Chondrocyte (in vitro differentiated cells): ENCODE measurements around the gene USP6NL. TPM values are rescaled to one million over a fixed set of nuclear protein-coding genes. Genes with fewer than 3 reads are reported as not detected.
A peak's percentile ranks its signal among the peaks of the same experiment; 100 is the strongest.

ENCODE experiments used
- DNase-seq: peaks from one replicate; pipeline ENCODE4 v3.0.0; 2021; ENCODE audit warnings: mixed read lengths, low spot score
- H3K27ac Mint-ChIP-seq: one replicate; pipeline ENCODE4 v1.8.0; 2021; ENCODE audit warnings: mild to moderate bottlenecking, moderate library complexity, mixed read lengths; ENCODE audit not compliant: unreplicated experiment
- H3K27me3 Mint-ChIP-seq: 2 replicates; pipeline ENCODE4 v1.8.0; 2021; ENCODE audit warnings: low read depth, mixed read lengths
- H3K36me3 Mint-ChIP-seq: 2 replicates; pipeline ENCODE4 v1.8.0; 2021; ENCODE audit warnings: low read depth, mixed read lengths
- H3K4me1 Mint-ChIP-seq: 2 replicates; pipeline ENCODE4 v1.8.0; 2021; ENCODE audit warnings: low read depth, mild to moderate bottlenecking, mixed read lengths
- H3K4me3 Mint-ChIP-seq: one replicate; pipeline ENCODE4 v1.8.0; 2021; ENCODE audit warnings: mild to moderate bottlenecking, moderate library complexity, mixed read lengths; ENCODE audit not compliant: unreplicated experiment
- H3K9me3 Mint-ChIP-seq: 2 replicates; pipeline ENCODE4 v1.8.0; 2021; ENCODE audit warnings: low read depth, mixed read lengths
- total RNA-seq: library from RNA; stranded (reverse); gene quantifications from 3 replicates; pipeline ENCODE4 v1.2.1, GENCODE V29; 2021
- TF ChIP-seq, protein P1 (sequence below): fragments of 200-600 bp; sonication (generic); IDR thresholded peaks from 2 replicates; pipeline ENCODE4 v1.5.0; 2021; ENCODE audit warnings: antibody characterized with exemption, mild to moderate bottlenecking, moderate library complexity

The USP6NL gene
- total RNA-seq, 1 donor from 2014 or later: 12.3 TPM

DNA sequence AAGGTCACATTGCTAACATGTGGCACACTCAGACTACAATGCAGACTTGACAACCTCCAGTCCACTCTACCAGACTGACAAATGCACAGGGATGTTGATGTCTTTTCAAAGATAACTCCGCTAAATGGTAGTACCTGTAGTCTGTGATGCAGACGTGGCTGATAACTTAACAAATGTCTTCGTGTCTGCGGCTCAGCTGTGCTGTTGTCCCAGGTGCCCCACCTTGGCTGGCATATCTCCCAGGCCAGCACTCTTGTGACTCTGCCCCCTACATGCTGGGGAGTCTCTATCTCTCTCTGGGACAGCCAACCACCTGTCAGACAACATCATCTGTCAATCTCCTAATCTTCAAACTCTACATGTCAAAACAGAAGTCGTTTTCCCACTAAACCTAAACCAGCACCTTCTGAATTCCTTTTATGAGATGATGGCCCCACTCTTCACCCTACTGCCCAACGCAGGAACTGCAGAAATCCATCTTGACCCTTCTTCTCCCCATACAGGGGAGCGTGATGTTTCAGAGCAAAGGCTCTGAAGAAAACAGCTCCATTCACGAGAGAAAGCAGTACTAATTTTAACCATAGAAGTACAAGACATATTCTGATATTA is 156.4 kb downstream of the USP6NL start:
- Mint-ChIP-seq H3K27ac (no peak overlapping the region), H3K27me3 (peaks cover 2% of the 10 kb centered on the region), H3K4me3 (no peak overlapping the region), H3K36me3 (peaks cover 8% of the 10 kb centered on the region), H3K9me3 (no peaks in the 10 kb centered on the region), H3K4me1 (no peaks in the 10 kb centered on the region)
- TF ChIP-seq, protein P1, sequence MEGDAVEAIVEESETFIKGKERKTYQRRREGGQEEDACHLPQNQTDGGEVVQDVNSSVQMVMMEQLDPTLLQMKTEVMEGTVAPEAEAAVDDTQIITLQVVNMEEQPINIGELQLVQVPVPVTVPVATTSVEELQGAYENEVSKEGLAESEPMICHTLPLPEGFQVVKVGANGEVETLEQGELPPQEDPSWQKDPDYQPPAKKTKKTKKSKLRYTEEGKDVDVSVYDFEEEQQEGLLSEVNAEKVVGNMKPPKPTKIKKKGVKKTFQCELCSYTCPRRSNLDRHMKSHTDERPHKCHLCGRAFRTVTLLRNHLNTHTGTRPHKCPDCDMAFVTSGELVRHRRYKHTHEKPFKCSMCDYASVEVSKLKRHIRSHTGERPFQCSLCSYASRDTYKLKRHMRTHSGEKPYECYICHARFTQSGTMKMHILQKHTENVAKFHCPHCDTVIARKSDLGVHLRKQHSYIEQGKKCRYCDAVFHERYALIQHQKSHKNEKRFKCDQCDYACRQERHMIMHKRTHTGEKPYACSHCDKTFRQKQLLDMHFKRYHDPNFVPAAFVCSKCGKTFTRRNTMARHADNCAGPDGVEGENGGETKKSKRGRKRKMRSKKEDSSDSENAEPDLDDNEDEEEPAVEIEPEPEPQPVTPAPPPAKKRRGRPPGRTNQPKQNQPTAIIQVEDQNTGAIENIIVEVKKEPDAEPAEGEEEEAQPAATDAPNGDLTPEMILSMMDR: peak; percentile 28
- no peak for DNase-seq

GRCh38 chr10:11454160-11454559 is 157.3 kb downstream of the USP6NL start:
- Mint-ChIP-seq H3K9me3 (no peaks in the 10 kb centered on the region), H3K4me1 (no peaks in the 10 kb centered on the region), H3K27me3 (peaks cover 2% of the 10 kb centered on the region), H3K4me3 (no peak overlapping the region), H3K36me3 (peaks cover 8% of the 10 kb centered on the region), H3K27ac (no peak overlapping the region)
- TF ChIP-seq, protein P1: no peak
- DNase-seq: no peak

DNA sequence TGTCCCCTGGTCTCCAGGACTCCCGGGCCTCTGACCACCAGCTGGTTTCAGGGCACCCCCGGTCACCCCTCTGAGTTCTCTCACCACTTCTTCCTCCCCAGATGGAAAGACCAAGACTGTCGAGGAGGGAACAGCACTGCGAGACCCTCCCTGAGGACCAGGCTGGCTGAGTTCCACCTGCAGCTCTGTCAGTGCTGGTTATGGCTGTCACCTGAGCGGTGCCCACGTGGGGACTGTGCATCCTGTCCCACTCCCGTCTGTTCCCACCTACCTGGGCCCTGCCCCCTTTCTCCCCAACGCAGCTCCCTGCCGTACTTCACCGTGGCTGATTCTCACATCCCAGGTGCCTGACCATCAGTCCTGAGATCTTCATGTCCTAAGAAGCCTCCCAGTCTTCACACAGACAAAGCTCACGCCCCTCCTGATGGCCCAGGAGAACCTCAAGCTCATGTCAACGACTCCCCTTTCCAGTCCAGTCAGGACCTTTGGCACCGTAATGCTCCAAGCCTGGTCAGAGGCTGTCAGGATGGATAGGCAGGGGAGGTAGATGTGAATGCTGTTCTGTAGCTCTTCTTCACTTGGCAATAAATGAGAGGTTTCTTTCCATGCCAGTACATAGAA is 159.7 kb downstream of the USP6NL start:
- H3K27ac Mint-ChIP-seq: no peak overlapping the region
- H3K4me1 Mint-ChIP-seq: no peaks in the 10 kb centered on the region
- peaks cover 14% of the 10 kb centered on the region for H3K27me3 Mint-ChIP-seq
- H3K36me3 Mint-ChIP-seq: peaks cover 8% of the 10 kb centered on the region
- DNase-seq: no peak
- TF ChIP-seq, protein P1: no peak
- H3K9me3 Mint-ChIP-seq: no peaks in the 10 kb centered on the region
- no peak overlapping the region for H3K4me3 Mint-ChIP-seq

- no peak overlapping the region for H3K27ac Mint-ChIP-seq
- no peaks in the 10 kb centered on the region for H3K4me1 Mint-ChIP-seq
- no peaks in the 10 kb centered on the region for H3K9me3 Mint-ChIP-seq
- TF ChIP-seq, protein P1: no peak
- peaks cover 8% of the 10 kb centered on the region for H3K36me3 Mint-ChIP-seq
- DNase-seq: no peak
- peaks cover 23% of the 10 kb centered on the region for H3K27me3 Mint-ChIP-seq
- no peak overlapping the region for H3K4me3 Mint-ChIP-seq
Measured at GRCh38 chr10:11450427-11450826, 161.0 kb downstream of the USP6NL start.

GRCh38 chr10:11449761-11450160 is 161.7 kb downstream of the USP6NL start:
- peaks cover 23% of the 10 kb centered on the region for H3K27me3 Mint-ChIP-seq
- no peaks in the 10 kb centered on the region for H3K9me3 Mint-ChIP-seq
- no peak overlapping the region for H3K4me3 Mint-ChIP-seq
- H3K36me3 Mint-ChIP-seq: peaks cover 5% of the 10 kb centered on the region
- no peak for DNase-seq
- H3K4me1 Mint-ChIP-seq: no peaks in the 10 kb centered on the region
- TF ChIP-seq, protein P1: no peak
- no peak overlapping the region for H3K27ac Mint-ChIP-seq
